CD4-positive, alpha-beta T cell treated with Interleukin-15 for 4 hours (primary cell): ENCODE data around the gene POLR2I.
"Not testable (repeated sequence)": the region's sequence is repeated elsewhere in the genome, so short reads cannot be mapped to it uniquely, and the experiment has no call there.

Experiments used
- DNase-seq: peaks from one replicate; pipeline ENCODE4 v3.0.0-alpha.2; 2020; ENCODE audit warnings: low spot score

Gene POLR2I

DNA sequence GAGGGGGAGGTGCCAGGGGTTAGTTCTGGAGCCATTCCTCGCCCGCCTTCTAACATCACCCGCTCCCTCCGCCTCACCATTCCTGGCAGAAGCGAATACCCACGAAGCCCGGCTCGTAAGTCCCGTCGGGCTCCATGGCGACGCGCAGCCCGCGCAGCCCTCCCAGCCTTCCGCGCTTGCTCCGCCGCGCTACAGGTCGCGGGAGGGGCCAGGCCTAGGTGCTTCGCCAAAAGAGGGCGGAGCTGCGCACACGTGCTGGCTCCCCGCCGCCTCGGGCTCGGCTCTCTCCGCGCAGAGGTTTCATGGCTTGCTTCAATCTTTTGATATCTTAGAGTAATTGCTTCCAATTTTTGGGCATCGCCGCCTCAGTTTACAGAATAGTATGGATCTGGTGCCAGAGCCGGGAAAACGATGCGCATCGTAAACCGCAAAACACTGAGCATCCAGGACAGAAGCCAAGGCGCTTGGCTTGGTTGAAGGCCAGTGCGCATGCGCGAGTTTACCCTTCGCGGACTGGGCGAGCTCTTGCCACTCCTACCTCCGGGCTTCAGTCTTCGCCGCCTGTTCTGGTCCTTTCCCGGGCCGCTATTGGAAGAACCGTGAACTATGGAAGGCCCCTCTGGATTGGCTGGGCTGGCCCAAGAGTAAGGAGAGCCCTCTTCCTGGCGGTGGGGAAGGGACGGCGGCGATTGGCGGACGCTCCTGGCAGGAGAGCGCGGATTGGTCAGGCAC is at the start of gene POLR2I:
Gene POLR2I, minus strand, starts transcription at position 155 of the 732 bp plus-strand sequence. Its CDS starts 19 bp downstream, at position 136.
- peak; percentile 100 for DNase-seq

DNA sequence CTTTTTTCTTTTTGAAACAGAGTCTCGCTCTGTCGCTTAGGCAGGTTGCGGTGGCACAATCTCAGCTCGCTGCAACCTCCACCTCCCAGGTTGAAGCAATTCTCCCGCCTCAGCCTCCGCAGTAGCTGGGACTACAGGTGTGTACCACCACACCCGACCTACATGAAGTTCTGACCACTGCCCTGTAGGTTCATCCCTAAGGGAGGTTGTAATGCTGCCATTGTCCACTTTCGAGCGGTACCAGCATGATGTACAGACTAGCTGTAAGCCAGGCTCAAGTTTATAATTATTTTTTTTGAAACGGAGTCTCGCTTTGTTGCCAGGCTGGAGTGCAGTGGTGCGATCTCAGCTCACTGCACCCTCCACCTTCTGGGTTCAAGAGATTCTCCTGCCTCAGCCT is 49.1 kb upstream of the POLR2I start:
- no peak for DNase-seq

DNA sequence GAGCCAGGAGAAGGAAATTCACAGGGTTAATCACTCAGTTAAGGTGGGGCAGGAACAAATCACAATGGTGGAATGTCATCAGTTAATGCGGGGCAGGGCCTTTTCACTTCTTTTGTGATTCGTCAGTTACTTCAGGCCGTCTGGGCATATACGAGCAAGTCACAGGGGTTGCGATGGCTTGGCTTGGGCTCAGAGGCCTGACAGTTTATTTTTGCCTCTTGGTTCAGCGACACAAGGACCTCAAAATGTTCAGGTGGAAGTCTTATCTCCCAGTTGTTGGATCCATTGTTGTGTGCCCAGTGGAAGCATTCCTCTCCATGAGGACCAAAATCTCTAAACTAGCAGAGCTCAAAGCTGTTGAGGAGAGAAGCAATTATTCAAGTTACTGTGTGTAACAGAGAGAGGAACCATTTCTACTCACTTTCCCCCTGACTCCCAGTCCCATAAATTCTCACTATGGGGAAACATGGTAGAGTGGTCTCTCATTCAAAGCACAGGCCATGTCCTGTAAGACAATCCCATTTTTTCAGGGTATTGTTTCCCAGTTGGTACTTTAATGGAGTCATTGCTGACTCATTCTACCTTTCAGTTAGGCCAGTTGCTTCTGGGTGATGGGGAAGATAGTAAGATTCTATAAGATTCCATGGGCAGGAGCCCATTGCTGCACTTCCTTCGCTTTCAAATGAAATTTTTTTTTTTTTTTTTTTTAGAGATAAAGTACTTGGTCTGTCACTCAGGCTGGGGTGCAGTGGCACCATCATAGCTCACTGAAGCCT is 46.3 kb upstream of the POLR2I start:
- no peak for DNase-seq

DNA sequence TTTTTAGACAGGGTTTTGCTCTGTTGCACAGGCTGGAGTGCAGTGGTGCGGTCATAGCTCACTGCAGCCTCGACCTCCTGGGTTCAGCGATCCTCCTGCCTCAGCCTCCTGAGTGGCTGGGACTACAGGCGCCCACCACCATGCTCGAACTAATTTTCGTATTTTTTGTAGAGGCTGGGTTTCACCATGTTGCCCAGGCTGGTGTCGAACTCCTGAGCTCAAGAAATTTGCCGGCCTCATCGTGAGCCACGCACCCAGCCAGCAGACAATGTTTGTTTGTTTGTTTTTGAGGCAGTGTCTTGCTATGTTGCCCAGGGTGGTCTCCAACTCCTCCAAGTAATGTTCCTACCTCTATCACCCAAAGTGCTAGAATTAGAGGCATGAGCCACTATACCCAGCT is 38.5 kb upstream of the POLR2I start:
- DNase-seq, result no peak

DNA sequence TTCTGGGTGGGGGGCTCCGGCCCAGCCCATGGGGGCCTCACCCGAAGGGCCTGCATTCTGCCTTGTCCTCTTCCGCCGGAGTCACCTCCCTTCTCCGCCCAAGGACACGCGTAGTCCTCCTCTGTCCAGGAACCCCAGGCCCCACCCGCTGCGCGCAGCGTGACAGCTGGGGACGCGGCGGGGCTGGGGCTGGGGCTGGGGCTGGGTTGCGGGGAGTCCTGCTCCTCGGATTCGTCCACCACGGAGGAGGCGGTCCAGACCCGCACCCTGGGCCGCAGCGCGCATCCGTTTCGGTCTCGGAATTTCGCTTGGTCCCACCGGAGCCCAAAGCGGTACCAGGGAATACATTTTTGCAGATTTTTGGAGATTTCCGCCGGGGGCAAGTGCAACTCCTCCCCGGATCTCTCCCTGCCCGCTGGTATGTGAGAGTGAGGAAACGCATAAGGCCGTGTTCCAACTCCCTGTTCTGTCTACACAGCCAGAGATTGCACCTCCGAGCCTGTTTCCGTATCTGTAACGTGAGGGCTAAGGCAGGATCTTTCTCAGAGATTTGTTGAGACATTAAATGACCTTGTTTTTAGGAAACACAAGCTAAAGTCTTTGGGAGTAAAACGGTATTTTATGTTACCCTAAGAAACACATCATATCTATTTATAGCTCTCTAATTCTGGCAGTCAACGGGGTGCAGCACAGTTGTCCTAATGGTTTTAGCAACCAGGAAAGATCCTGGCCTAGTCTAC is 37.8 kb upstream of the POLR2I start, which contains the start of gene COX7A1:
Gene COX7A1, minus strand, starts transcription at position 96 of the 740 bp plus-strand sequence. Its CDS starts 40 bp downstream, at position 56.
- DNase-seq, result no peak

DNA sequence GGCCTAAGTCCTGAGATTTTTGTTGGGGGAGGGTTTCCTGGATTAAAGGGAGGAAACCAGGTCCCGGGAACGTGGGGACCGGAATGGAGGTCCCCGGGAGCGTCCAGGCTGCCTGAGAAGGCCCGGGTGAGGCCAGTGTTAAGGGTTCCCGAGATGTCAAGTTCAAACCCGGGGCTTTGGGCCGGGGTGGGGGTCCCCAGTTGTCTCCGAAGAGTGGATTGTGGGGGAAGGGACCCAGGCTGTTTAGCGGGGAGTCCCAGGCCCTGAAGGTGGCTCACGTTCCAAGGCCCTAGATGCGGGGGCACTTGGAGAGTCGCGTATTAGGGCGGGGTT is 37.3 kb upstream of the POLR2I start:
- DNase-seq, result no peak

DNA sequence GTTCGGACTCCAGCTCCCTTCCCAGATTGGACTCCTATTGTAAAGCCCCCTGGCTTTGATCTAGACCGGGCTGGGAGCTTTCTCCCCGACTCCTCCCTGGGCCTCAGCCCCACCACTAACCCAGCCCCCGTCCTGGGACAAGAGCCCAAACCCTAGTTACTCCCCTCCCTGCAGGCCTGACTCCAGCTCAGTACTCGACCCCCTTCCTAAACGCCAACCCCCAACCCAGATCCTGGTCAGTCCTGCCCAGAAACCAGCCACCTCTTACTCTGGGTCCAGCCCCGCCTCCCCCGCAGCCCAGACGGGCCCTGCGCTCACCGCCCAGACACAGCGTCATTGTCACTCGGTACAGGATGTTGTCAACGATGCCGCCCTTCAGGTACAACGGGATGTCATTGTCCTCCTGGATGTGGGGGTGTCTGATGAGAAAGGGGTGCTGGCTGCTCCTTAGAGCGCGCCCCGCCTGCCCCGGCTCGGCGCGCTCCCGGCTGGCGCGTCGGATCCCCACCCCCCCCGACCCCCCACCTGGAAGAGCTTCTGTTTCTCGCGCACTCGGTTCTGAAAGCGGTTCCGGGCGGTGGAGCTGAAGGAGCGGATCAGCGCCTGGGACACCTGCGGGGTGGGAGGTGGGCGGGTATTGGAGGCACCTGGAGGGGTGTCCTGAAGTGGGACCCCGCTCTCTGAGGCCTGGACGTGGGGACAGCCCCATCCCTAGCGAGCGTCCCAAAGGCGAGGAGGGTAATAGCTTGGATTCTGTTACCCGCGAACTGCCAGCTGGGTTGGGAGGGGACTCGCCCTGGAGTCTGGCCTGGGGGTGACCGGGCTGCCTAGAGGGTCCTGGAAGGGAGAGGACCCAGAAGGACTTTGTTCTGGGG is 36.7 kb upstream of the POLR2I start:
- no peak for DNase-seq

DNA sequence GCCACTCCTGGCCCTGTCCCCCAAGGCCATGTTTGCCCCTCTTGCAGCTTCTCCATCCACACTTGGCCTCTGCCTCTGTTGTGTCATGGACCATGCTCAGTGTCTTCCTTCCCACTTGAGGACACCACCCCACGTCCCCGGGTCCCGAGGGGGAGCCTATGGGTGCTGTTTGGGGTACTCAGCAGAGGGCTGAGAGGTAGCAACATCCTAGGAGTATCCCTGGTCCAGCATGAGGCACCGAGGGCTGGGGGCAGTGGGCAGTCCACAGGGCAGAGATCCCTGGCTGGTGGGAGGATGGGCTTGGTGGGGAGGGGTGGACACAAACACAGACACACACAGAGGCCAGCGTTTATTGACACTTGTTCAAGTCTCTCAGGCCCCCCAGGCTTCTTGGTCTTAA is 35.9 kb upstream of the POLR2I start:
- DNase-seq, result no peak

DNA sequence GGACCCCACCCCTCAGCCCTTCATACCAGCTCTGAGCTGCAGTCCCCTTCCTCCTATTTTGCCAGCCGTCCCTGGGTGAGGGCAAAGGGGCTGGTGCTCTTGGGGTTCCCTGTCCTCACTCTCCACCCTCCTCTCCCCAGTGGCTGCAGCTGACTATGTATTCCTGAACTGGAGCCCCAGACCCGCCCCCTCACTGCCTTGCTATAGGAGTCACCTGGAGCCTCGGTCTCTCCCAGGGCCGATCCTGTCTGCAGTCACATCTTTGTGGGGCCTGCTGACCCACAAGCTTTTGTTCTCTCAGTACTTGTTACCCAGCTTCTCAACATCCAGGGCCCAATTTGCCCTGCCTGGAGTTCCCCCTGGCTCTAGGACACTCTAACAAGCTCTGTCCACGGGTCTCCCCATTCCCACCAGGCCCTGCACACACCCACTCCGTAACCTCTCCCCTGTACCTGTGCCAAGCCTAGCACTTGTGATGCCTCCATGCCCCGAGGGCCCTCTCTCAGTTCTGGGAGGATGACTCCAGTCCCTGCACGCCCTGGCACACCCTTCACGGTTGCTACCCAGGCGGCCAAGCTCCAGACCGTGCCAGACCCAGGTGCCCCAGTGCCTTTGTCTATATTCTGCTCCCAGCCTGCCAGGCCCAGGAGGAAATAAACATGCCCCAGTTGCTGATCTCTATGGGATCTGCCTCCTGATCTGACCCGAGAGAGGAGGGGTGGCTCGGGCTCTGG is 35.2 kb upstream of the POLR2I start:
- DNase-seq, result no peak

DNA sequence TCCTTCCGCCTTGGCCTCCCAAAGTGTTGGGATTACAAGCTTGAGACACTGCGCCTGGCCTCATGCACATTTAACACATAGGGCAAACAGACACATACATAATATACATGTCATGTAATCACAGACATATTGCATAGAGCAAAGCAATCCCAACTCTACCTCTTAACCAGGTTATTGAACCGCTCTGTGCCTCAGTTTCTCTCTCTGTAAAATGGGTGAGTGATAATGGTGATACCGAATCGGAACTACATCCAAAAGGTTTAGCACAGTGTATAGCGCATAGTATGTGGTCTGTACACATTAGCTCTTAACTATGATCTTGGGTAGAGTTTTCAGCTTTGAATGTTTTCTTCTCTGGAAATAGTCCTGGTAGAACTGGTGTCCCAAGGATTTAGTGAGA is 29.9 kb upstream of the POLR2I start:
- no peak for DNase-seq

DNA sequence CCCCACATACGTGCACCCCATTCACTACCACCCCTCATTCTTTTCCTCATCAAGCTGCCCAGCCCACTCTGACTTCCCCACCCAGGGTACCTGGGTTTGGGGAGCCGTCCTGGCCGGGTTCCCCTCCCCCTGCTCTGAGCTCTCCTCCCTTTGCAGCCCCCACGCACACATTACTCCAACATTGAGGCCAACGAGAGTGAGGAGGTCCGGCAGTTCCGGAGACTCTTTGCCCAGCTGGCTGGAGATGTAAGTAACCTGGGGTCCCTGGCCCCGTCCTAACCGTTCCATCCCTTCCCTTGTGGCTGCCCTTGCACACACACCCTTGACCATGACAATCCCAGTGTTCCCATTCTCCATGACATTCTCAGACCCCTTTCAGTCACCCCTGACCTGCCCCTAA is 27.8 kb upstream of the POLR2I start:
- no peak for DNase-seq

DNA sequence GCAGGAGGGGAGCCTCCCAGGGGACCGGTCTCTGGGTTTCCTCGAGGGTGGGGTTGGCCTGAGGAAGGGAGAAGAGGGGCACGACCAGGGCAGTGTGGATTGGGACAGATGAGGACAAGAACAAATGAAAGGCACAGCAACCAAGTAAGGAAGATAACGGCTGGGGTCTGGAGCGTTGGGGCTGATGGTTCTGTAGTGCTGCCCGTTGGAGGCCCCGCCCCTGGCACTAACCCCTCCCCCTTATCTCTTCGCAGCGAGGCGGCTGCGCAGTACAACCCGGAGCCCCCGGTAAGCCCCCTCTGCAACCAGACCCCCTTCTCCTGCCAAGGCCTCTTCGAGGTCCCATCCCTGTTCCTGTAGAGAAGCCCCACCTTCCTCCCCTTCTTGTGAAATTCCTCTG is 27.4 kb upstream of the POLR2I start:
- DNase-seq, result no peak

DNA sequence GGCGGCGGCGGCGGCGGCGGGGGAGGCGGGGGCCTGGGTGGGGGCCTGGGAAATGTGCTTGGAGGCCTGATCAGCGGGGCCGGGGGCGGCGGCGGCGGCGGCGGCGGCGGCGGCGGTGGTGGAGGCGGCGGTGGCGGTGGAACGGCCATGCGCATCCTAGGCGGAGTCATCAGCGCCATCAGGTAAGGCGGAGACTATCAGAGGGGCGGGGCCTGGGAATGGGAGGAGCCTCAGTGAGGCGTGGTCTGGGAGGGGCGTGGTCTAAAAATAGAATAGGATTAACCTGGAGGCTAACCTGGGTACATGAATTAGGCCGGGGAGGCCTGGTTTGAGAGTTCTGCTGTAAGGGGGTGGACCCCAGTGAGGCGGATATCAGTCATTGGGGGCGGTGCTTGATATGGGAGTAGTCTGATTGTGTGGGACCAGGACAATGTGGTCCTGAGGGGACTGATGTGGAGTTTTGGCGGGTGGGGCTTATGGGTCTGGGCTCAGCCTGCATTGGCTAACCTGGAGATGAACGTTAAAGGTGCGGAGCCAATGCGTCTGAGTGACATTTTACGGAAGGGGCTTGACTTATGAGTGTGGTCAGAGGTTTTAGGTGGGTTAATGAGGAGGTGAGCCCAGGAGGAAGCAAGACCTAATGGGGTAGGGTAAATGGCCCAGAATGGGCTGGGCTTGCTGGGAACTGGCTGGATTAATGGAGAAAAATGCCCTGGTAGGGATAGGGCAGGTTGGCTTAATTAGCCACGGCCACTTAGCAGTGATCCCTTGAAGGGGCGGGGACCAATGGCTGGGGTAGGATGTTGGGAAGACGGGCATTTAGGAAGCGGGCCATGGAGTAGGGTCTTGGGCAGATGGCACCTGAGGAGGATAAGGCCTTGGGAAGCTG is 26.6 kb upstream of the POLR2I start:
- peak; percentile 93 for DNase-seq

DNA sequence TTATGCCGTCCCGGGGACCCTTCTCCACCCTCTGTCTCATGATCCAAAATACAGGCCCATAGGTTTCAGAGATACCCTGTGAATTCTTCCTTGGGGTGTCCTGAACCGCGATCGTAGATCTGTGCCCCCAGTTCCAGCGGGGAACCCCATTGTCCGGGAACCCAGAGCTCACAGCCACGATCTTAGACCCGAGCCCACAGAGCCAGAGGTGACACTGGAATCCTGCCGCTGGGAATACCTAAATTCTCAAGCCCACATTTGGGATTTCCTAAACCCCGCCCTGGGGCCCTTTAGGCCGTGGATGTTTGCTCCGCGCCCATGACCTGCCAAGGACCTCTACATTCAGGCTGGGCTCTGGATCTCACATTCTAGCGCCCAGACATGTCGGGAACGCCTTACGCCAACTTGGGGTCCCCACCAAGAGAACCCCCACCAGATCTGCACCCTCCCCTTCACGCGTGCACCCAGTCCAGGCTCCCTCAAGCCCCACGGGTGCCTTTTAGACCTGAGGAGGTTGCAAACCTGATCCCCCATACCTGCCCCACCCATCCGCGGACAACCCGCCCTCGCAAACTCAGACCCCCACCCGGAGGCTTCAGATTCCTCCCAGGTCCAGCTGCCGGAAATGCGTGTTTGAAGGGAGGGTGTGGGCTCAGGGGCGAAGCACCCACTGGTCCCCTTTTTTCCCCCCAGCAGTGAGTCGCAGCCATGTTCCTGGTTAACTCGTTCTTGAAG is 25.8 kb upstream of the POLR2I start:
- peak; percentile 10 for DNase-seq

DNA sequence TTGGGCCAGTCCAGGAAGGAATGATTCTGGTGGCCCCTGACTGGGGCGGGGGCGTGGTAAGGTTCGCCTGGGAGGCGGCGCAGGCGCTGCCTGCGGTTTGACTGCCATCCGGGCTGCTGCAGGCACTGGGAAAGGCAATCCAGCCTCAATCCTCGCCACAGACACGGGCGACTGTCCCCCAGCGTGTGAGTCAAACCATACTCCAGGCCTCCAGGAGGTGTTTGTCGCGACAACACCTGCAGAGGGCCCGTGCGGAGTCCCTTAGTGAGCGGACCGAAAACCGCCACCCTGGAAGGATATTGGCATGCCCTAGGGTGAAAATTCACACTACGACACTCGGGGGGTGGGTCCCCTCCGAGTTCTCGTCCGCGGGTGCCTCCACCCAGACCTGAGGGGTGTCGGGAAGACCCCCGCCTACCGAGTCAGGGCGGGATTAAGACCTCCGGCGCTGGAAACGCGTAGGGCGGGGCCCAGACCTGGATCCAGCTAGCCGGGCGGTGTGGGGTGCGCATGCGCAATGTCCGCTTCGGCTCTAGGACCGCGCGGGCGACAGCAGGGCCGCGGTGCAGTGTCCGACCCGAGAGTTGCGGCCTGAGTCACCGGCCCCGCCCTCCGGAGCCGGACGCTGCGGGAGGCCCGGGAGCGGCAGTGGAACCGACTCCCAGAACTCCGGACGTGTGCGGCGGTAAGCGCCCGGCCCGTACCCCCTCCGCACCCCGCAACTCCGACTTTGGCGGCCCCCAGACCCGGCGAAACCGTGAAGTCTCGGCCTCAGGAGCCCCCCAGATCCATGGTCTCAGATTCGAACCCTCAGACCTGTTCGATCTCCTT is 25.0 kb upstream of the POLR2I start, which contains the start of gene CAPNS1:
Gene CAPNS1, plus strand, starts transcription at position 594 of the 831 bp plus-strand sequence. CDS start 946 bp downstream, outside the sequence.
- DNase-seq, result peak; percentile 93

DNA sequence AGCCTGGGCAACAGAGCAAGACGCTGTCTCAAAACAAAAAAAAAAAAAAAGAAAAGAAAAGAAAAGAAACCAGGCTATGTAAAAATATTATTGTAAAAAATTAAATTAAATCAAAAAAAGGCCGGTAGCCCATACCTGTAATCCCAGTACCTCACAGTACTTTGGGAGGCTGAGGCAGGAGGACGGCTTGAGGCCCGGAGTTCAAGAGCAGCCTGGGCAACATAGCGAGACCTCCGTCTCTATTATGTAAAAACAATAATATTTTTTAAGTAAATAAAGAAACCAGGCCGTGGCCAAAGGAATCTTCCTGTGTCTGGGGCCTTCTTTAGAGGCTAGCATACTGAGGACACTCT is 24.4 kb upstream of the POLR2I start:
- DNase-seq, result no peak

DNA sequence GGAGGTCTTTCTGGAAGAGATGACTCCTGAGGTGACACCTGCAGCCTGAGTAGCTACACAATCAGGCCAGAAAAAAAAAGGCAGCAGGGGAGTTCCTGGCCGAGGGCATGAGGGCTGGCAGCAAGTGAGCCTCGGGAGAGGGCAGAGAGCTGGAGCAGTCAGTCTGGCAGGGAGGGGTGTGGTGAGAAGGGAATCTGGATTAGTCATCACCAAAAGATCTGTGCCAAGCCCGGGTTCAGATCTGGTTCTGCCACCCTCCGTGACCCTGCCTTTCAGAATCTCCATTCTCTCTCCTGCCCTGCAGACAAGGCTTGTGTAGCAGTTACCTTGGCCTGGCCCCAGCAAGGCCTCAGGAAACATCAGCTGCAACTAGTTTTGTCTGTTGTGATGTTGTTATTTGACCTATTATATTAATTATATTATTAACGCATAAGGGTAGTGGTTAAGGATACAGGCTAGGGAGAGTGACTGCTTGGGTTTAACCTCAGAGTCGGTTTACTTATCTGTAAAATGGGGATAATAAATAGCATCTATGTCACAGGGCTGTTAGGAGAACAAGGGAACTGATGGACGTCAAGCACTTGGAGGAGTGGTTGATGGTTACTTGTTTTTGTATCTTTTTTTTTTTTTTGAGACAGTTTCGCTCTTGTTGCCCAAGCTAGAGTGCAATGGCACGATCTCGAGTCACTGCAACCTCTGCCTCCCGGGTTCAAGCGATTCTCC is 22.4 kb upstream of the POLR2I start:
- DNase-seq, result peak; percentile 18

DNA sequence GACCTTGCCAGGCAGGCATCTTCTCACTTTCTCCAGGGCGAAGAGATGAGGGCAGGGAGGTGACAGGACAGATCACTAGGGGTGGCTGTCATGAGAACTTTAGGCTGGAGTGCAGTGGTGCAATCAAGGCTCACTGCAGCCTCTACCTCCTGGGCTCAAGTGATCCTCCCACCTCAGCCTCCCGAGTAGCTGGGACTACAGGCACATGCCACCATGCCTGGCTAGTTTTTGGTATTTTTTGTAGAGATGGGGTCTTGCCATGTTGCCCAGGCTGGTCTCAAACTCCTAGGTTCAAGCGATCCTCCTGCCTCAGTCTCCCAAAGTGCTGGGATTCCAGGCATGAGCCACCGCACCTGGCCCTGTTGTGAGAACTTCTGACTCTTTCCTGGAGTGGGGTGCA is 20.2 kb upstream of the POLR2I start:
- DNase-seq, result not testable (repeated sequence)
